ENCODE results near the gene SHISAL1. TPM values are rescaled to one million over a fixed set of nuclear protein-coding genes. Genes with fewer than 3 reads are reported as not detected.

Gene SHISAL1
- total and polyA plus RNA-seq, 10 of the 15 experiments (the other 5 are each of a cell fraction or from before 2014, with no cell fraction given), result not detected

DNA sequence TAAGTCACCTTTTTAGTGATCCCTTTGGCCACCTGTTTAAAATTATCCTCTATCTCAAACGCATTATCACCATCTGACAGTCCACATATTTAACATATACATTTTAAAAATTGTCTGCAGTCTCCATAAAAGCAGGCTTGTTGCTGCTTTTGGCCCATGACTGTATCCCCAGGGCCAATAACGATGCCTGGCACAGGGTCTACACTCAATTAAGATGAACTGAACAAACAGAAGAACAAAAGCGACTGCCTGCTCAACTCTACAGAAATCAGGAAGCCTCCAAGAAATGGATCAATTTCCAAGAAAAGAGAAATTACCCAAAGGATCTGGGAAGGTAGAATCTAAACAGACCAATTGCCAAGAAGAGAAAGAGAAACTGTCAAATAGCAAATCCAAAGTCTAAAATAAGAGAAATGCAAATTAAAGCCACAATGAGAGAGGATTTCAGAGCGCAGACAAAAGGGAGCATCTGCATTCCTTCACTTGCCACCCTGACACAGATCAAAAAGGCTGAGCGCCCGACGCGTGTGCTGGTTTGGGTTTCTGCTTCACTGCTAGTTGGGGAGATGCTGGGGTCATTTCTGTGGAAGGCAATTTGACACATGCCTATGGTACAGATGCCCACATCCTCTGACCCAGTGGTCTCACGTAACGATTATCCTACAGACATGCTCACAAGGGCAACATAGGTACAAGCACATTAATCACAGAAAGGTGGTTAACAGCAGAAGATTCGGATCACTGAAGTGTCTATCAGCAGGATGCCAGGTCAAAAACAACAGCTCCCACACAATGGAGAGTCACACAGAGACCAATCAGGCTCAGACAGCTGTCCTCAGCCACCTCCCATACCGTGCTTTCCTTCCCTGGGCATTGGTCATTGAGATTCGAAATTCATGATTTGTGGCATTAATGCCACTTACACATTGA, 55.9 kb downstream of the SHISAL1 start:
- TF ChIP-seq EZH2 (IDR thresholded peaks at IDR 0.05; ENCODE audit: borderline replicate concordance, control insufficient read depth, low read depth, low read length), result no peak
- TF ChIP-seq, protein P1, sequence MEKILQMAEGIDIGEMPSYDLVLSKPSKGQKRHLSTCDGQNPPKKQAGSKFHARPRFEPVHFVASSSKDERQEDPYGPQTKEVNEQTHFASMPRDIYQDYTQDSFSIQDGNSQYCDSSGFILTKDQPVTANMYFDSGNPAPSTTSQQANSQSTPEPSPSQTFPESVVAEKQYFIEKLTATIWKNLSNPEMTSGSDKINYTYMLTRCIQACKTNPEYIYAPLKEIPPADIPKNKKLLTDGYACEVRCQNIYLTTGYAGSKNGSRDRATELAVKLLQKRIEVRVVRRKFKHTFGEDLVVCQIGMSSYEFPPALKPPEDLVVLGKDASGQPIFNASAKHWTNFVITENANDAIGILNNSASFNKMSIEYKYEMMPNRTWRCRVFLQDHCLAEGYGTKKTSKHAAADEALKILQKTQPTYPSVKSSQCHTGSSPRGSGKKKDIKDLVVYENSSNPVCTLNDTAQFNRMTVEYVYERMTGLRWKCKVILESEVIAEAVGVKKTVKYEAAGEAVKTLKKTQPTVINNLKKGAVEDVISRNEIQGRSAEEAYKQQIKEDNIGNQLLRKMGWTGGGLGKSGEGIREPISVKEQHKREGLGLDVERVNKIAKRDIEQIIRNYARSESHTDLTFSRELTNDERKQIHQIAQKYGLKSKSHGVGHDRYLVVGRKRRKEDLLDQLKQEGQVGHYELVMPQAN (conservative IDR thresholded peaks at IDR 0.05), result no peak
- no peak for TF ChIP-seq RCOR1 (conservative IDR thresholded peaks at IDR 0.05; ENCODE audit: low read depth, low read length)
- no peak for TF ChIP-seq SIX5 (IDR thresholded peaks at IDR 0.05; ENCODE audit: low read depth, low read length, severe bottlenecking)
- no peak for TF ChIP-seq TCF7 (IDR thresholded peaks at IDR 0.05; ENCODE audit: borderline replicate concordance)
- no peak for TF ChIP-seq HDAC2 (IDR thresholded peaks at IDR 0.05)
- no peak for TF ChIP-seq BACH1 (IDR thresholded peaks at IDR 0.05; ENCODE audit: borderline replicate concordance)
- TF ChIP-seq NR2C1 (IDR thresholded peaks at IDR 0.05), result no peak
- TF ChIP-seq, protein P2, sequence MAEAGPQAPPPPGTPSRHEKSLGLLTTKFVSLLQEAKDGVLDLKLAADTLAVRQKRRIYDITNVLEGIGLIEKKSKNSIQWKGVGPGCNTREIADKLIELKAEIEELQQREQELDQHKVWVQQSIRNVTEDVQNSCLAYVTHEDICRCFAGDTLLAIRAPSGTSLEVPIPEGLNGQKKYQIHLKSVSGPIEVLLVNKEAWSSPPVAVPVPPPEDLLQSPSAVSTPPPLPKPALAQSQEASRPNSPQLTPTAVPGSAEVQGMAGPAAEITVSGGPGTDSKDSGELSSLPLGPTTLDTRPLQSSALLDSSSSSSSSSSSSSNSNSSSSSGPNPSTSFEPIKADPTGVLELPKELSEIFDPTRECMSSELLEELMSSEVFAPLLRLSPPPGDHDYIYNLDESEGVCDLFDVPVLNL (IDR thresholded peaks at IDR 0.05; ENCODE audit: low read depth, low read length), result no peak
- Histone ChIP-seq H3K27me3 (replicated peaks in 1 of 2; ENCODE audit: control insufficient read depth in 2 of 2, insufficient read depth in 2 of 2, low read length in 1 of 2) (no peaks in the 10 kb centered on the region), H3K9ac (ENCODE audit: control insufficient read depth, insufficient read depth, low read length) (no peak overlapping the region), H2AFZ (ENCODE audit: control insufficient read depth, low read depth, low read length) (no peak overlapping the region), H3K36me3 (ENCODE audit: control insufficient read depth in 2 of 2, insufficient read depth in 2 of 2, low read length in 1 of 2) (no peaks in the 10 kb centered on the region), H3K27ac (ENCODE audit: control insufficient read depth, insufficient read depth) (no peak overlapping the region), H3K79me2 (ENCODE audit: control insufficient read depth, insufficient read depth, low read length) (no peaks in the 10 kb centered on the region), H4K20me1 (ENCODE audit: control insufficient read depth, insufficient read depth) (no peaks in the 10 kb centered on the region), H3K4me1 (ENCODE audit: control insufficient read depth, insufficient read depth, low read length) (no peaks in the 10 kb centered on the region), H3K9me3 (replicated peaks; ENCODE audit: control insufficient read depth, insufficient read depth, low read length) (no peaks in the 10 kb centered on the region; the same call in 2 of the 3 replicates), H3K4me3 (no peak overlapping the region), H3K4me2 (ENCODE audit: control insufficient read depth, insufficient read depth) (no peak overlapping the region)
- WGBS (ENCODE audit: insufficient coverage, insufficient replicate concordance, low lambda C conversion rate, missing lambda C conversion rate), result 17% methylated on average over 13 of the region's 13 CpGs
- in situ Hi-C loops (cut with MboI), result no loop called here
- intact Hi-C loops (cut with micrococcal nuclease; ENCODE audit: unreplicated experiment), result no loop called here
- ChIA-PET RAD21 (ENCODE audit: unreplicated experiment) (no interaction called here), SMC1A (ENCODE audit: uncharacterized antibody, unreplicated experiment) (no interaction called here), POLR2A (no interaction called here), CTCF (no interaction called here)
- no peak for DNase-seq (ENCODE audit: low read depth, low spot score)
- ATAC-seq, result no peak
- FAIRE-seq, result no peak
- no TSS peak for BruUV-seq (replicated peaks)

All from GM12878 (cell line).